Neuronal stem cell (in vitro differentiated cells): Measurements from ENCODE around the gene TINAGL1.
A peak's percentile ranks its signal among the peaks of the same experiment; 100 is the strongest.

ENCODE experiments used
- DNase-seq: peaks from one replicate; pipeline ENCODE4 v3.0.0-alpha.2; 2013; ENCODE audit warnings: low spot score
- H2AFZ ChIP-seq: one replicate; pipeline ENCODE4 v1.6.1; 2013; ENCODE audit warnings: mild to moderate bottlenecking, low read length, inconsistent platforms
- H2AK5ac ChIP-seq: 2 replicates; pipeline ENCODE4 v1.6.1; 2013; ENCODE audit warnings: low read depth, mild to moderate bottlenecking, inconsistent platforms, low read length, moderate library complexity, mixed read lengths
- H2BK120ac ChIP-seq: 2 replicates; pipeline ENCODE4 v1.6.1; 2013; ENCODE audit warnings: low read depth, mild to moderate bottlenecking, inconsistent platforms, low read length, moderate library complexity, mixed read lengths
- H2BK12ac ChIP-seq: one replicate; pipeline ENCODE4 v1.6.1; 2013; ENCODE audit warnings: low read length, inconsistent platforms
- H2BK15ac ChIP-seq: 2 replicates; pipeline ENCODE4 v1.6.1; 2013; ENCODE audit warnings: mild to moderate bottlenecking, low read length, inconsistent platforms, mixed read lengths
- H2BK5ac ChIP-seq: one replicate; pipeline ENCODE4 v1.6.1; 2013; ENCODE audit warnings: inconsistent platforms, mild to moderate bottlenecking, low read length, moderate library complexity
- H3K14ac ChIP-seq: one replicate; pipeline ENCODE4 v1.6.1; 2013; ENCODE audit warnings: low read length, inconsistent platforms
- H3K18ac ChIP-seq: 2 replicates; pipeline ENCODE4 v1.6.1; 2013; ENCODE audit warnings: low read length, inconsistent platforms
- H3K23ac ChIP-seq: 2 replicates; pipeline ENCODE4 v1.6.1; 2013; ENCODE audit warnings: low read depth, mild to moderate bottlenecking, mixed read lengths, low read length, inconsistent platforms; ENCODE audit not compliant: poor library complexity
- H3K27ac ChIP-seq: replicated peaks from 3 replicates; pipeline ENCODE4 v1.5.1; 2013; ENCODE audit warnings: low read length, inconsistent platforms
- H3K27me3 ChIP-seq, 3 experiments: 2 replicates each; pipeline ENCODE4 v1.6.1; 2013; ENCODE audit warnings: low read length in 3 of 3, mild to moderate bottlenecking in 2 of 3, inconsistent platforms in 1 of 3, low read depth in 1 of 3, mixed read lengths in 1 of 3, moderate library complexity in 1 of 3; ENCODE audit not compliant: control insufficient read depth in 3 of 3, insufficient read depth in 3 of 3
- H3K36me3 ChIP-seq, 2 donors: replicated peaks in 1 of 2; 2 replicates each; pipeline ENCODE4 v1.6.1; 2013; ENCODE audit warnings: low read length in 2 of 2; ENCODE audit not compliant: control insufficient read depth in 2 of 2, insufficient read depth in 2 of 2
- H3K4ac ChIP-seq: 2 replicates; pipeline ENCODE4 v1.6.1; 2013; ENCODE audit warnings: inconsistent platforms, mild to moderate bottlenecking, low read length, moderate library complexity
- H3K4me1 ChIP-seq, 2 donors: 1 replicate in 1 of 2; 2 replicates in 1 of 2; pipeline ENCODE4 v1.6.1; 2013; ENCODE audit warnings: low read length in 2 of 2, low read depth in 1 of 2; ENCODE audit not compliant: control insufficient read depth in 2 of 2, insufficient read depth in 1 of 2
- H3K4me2 ChIP-seq: one replicate; pipeline ENCODE4 v1.6.1; 2013; ENCODE audit warnings: mild to moderate bottlenecking, low read length, inconsistent platforms; ENCODE audit not compliant: insufficient read depth, poor library complexity, severe bottlenecking
- H3K4me3 ChIP-seq, 2 donors: 2 replicates each; pipeline ENCODE4 v1.5.1; 2013; ENCODE audit warnings: low read length in 2 of 2, mild to moderate bottlenecking in 2 of 2, inconsistent platforms in 1 of 2, moderate library complexity in 1 of 2
- H3K79me1 ChIP-seq: one replicate; pipeline ENCODE4 v1.6.1; 2013; ENCODE audit warnings: low read depth, mild to moderate bottlenecking, inconsistent platforms, low read length, moderate library complexity
- H3K9ac ChIP-seq: one replicate; pipeline ENCODE4 v1.6.1; 2013; ENCODE audit warnings: mild to moderate bottlenecking, low read depth, low read length, inconsistent platforms; ENCODE audit not compliant: poor library complexity
- H3K9me3 ChIP-seq, 2 donors: replicated peaks in 1 of 2; 2 replicates each; pipeline versions ENCODE3 to v1.6.1; 2013; ENCODE audit warnings: low read length in 2 of 2, mild to moderate bottlenecking in 2 of 2, inconsistent platforms in 1 of 2, low read depth in 1 of 2, mixed read lengths in 1 of 2, moderate library complexity in 1 of 2; ENCODE audit not compliant: control insufficient read depth in 2 of 2, insufficient read depth in 1 of 2
- H4K8ac ChIP-seq: one replicate; pipeline ENCODE4 v1.6.1; 2013; ENCODE audit warnings: low read depth, mild to moderate bottlenecking, inconsistent platforms, low read length, moderate library complexity
- H4K91ac ChIP-seq: one replicate; pipeline ENCODE4 v1.6.1; 2013; ENCODE audit warnings: low read length, low read depth, mild to moderate bottlenecking, inconsistent platforms; ENCODE audit not compliant: poor library complexity
- WGBS, 2 donors: extraction: QIAGEN DNeasy Blood & Tissue Kit; methylation state at CpG; one replicate each; pipeline ENCODE4 v1.1.7; 2013; ENCODE audit warnings: missing lambda C conversion rate in 2 of 2, mixed read lengths in 1 of 2; ENCODE audit not compliant: insufficient read length in 2 of 2, insufficient replicate concordance in 1 of 2; ENCODE audit errors: extremely low coverage in 2 of 2; 5-methylcytosine and 5-hydroxymethylcytosine counted together

TINAGL1 gene

DNA sequence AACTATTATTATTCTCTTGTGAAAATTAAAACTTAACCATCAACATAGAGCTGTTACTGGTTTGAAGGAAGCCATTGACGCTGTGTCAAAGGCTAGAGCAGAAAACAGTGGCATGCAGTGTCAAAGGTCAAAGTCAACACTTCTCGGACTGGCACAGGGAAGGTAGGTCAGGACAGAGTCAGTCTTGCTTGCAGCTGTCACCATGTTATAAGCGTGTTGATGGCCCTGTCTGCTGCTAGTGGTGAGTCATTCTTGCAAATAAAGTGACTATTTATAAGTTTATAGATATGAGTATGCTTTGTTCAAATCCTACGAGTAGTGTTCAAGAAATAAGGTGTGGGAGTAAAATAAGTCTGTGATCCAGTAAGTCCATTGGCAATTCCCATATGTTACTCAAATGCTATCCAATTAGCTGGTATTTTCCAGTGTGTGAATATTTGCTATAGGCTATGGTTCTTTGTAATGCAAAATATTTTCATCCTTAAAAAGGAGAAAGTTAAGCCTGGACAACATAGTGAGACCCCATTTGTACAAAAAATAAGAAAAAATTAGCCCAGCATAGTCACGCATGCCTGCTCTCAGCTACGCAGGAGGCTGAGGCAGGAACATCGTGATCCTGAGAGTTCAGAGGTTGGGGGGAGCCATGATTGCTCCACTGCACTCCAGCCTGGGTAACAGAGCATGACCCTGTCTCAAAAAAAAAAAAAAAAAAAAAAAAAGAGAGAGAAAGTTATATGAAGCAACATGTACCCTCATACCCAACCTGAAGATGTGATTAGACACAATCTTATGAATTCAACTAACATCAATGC, 26.3 kb upstream of the TINAGL1 start:
- no peak overlapping the region for H4K91ac ChIP-seq
- H3K23ac ChIP-seq = no peak overlapping the region
- H2AK5ac ChIP-seq = no peak overlapping the region
- H3K36me3 ChIP-seq = no peaks in the 10 kb centered on the region
- no peak overlapping the region for H4K8ac ChIP-seq
- H3K9ac ChIP-seq = no peak overlapping the region
- H2BK5ac ChIP-seq = no peak overlapping the region
- H3K18ac ChIP-seq = no peak overlapping the region
- no peak overlapping the region for H3K4me3 ChIP-seq
- peaks cover 0 to 10% of the 10 kb centered on the region in 2 donors for H3K4me1 ChIP-seq
- no peaks in the 10 kb centered on the region for H3K27me3 ChIP-seq
- peak overlapping the region; percentile 87 for H2AFZ ChIP-seq
- no peak overlapping the region for H3K27ac ChIP-seq
- H2BK120ac ChIP-seq = no peak overlapping the region
- H2BK15ac ChIP-seq = no peak overlapping the region
- H3K79me1 ChIP-seq = no peaks in the 10 kb centered on the region
- no peak overlapping the region for H3K14ac ChIP-seq
- H2BK12ac ChIP-seq = no peak overlapping the region
- no peaks in the 10 kb centered on the region for H3K9me3 ChIP-seq
- no peak for DNase-seq
- H3K4ac ChIP-seq = no peak overlapping the region
- H3K4me2 ChIP-seq = no peak overlapping the region
- WGBS, 2 donors = no CpG with 5 or more reads among the region's 7 CpGs

DNA sequence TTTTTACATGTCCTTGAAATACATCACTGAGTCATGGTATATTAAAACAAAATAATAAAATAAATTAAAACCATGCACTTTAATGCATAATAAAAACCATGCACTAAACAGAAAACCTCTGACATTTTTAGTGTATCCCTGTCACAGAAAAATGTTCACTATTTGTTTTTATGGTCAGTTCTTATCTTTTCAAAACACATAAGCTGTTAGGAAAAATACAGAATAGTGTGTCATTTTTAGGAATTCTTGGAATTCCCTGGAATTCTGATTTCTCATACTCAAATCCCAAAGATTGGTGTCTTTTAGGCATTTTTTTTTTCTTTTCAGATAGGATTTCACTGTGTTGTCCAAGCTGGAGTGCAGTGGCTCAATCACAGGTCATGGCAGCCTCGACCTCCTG, 25.1 kb upstream of the TINAGL1 start:
- no peak overlapping the region for H2BK12ac ChIP-seq
- peaks cover 0 to 10% of the 10 kb centered on the region in 2 donors for H3K4me1 ChIP-seq

DNA sequence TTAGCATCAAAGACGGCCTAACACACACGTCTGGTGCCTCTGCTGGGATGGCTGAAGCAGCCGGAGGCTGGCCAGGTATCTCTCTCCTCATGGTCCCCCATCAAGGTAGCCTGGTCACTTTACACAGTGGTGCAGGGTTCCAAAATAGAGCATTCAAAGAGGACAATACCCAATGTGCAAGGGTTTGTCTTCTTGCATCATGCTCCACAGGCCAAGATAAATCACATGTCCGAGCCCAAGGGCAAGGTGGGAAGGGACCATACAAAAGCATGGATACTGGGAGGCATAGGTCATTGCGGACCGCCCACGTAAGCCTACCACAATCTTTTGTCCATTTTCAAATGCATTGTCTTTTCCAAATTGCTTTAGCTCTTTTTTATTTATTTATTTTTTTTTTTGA, 23.8 kb upstream of the TINAGL1 start:
- H3K9me3 ChIP-seq = no peaks in the 10 kb centered on the region
- WGBS, 2 donors = no CpG with 5 or more reads among the region's 7 CpGs

More for the DNA sequence above, 25.1 kb upstream of the TINAGL1 start:
- no peak for DNase-seq
- Histone ChIP-seq H3K9me3 (no peaks in the 10 kb centered on the region), H2AK5ac (no peak overlapping the region), H2AFZ (no peak overlapping the region), H3K9ac (no peak overlapping the region), H3K79me1 (no peaks in the 10 kb centered on the region), H2BK15ac (no peak overlapping the region), H4K91ac (no peak overlapping the region), H3K36me3 (no peaks in the 10 kb centered on the region), H3K27ac (no peak overlapping the region), H3K4me3 (no peak overlapping the region), H3K27me3 (no peaks in the 10 kb centered on the region), H3K4me2 (no peak overlapping the region), H3K14ac (no peak overlapping the region), H3K23ac (no peak overlapping the region), H2BK120ac (no peak overlapping the region), H3K18ac (no peak overlapping the region), H3K4ac (no peak overlapping the region), H2BK5ac (no peak overlapping the region), H4K8ac (no peak overlapping the region)
- WGBS, 2 donors = no CpG with 5 or more reads among the region's 1 CpG

DNA sequence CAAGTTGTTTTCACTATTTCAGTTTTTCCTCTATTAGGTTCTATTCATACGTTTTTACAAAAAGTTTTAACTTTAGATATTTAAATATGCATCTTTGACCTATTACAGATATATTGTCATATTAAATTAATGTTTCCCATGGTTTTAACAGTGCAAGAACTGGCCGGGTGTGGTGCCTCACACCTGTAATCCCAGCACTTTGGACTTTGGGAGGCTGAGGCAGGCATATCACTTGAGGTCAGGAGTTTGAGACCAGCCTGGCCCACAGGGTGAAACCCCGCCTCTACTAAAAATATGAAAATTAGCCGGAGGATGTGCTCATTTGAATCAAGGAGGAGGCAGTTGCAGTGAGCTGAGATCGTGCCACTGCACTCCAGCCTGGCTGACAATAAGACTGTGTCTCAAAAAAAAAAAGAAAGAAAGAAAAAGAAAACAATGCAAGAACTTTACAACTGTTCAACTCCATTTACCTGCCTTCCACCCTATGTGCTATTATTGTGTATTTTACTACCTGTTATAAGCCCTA, 19.8 kb upstream of the TINAGL1 start:
- no peak overlapping the region for H2BK15ac ChIP-seq
- no peak for DNase-seq
- H3K18ac ChIP-seq = no peak overlapping the region
- no CpG with 5 or more reads among the region's 5 CpGs for WGBS, 2 donors
- no peaks in the 10 kb centered on the region for H3K9me3 ChIP-seq
- H4K8ac ChIP-seq = no peak overlapping the region
- H3K14ac ChIP-seq = no peak overlapping the region
- H4K91ac ChIP-seq = no peak overlapping the region
- no peak overlapping the region for H2AFZ ChIP-seq
- no peak overlapping the region for H3K9ac ChIP-seq
- no peak overlapping the region for H3K27ac ChIP-seq
- no peaks in the 10 kb centered on the region for H3K79me1 ChIP-seq
- H3K4me3 ChIP-seq = no peak overlapping the region
- H2AK5ac ChIP-seq = no peak overlapping the region
- H3K23ac ChIP-seq = no peak overlapping the region
- H3K4ac ChIP-seq = no peak overlapping the region
- no peak overlapping the region for H2BK5ac ChIP-seq
- H3K36me3 ChIP-seq = no peaks in the 10 kb centered on the region
- no peak overlapping the region for H2BK120ac ChIP-seq
- H3K27me3 ChIP-seq = no peaks in the 10 kb centered on the region
- peaks cover 0 to 2% of the 10 kb centered on the region in 2 donors for H3K4me1 ChIP-seq
- H3K4me2 ChIP-seq = no peak overlapping the region
- H2BK12ac ChIP-seq = no peak overlapping the region

More for the DNA sequence above, 23.8 kb upstream of the TINAGL1 start:
- Histone ChIP-seq H2BK15ac (no peak overlapping the region), H3K14ac (no peak overlapping the region), H3K9ac (no peak overlapping the region), H3K4ac (no peak overlapping the region), H3K4me1 (peaks cover 0 to 10% of the 10 kb centered on the region in 2 donors), H3K27me3 (no peaks in the 10 kb centered on the region), H4K91ac (no peak overlapping the region), H2BK12ac (no peak overlapping the region), H3K27ac (no peak overlapping the region), H2AK5ac (no peak overlapping the region), H4K8ac (no peak overlapping the region), H3K79me1 (no peaks in the 10 kb centered on the region), H3K4me3 (no peak overlapping the region), H3K36me3 (no peaks in the 10 kb centered on the region), H3K4me2 (no peak overlapping the region), H3K18ac (no peak overlapping the region), H2BK120ac (no peak overlapping the region), H2BK5ac (no peak overlapping the region), H3K23ac (no peak overlapping the region), H2AFZ (no peak overlapping the region)
- DNase-seq = no peak
